Gastroesophageal sphincter (tissue), 4 donors: ENCODE data around the gene ENTPD7. TPM values are rescaled to one million over a fixed set of nuclear protein-coding genes. Genes with fewer than 3 reads are reported as not detected.

Experiments used
- ATAC-seq: fragments of 150-250 bp; one replicate; pipeline ENCODE4 v1.9.1; 2016; ENCODE audit warnings: mild to moderate bottlenecking, moderate library complexity
- H3K27ac ChIP-seq, 4 donors: fragments of 200-600 bp; sonication (generic) in 3 of 4; 1 replicate in 3 of 4; 2 replicates in 1 of 4; pipeline ENCODE4 v1.5.1; 2016 to 2019
- H3K27me3 ChIP-seq: fragments of 200-600 bp; sonication (generic); one replicate; pipeline ENCODE4 v1.5.1; 2019
- H3K36me3 ChIP-seq, 2 donors: fragments of 200-600 bp; sonication (generic); one replicate each; pipeline ENCODE4 v1.5.1; 2019; ENCODE audit warnings: control low read depth in 1 of 2
- H3K4me1 ChIP-seq, 3 donors: fragments of 200-600 bp; sonication (generic); 1 replicate in 2 of 3; 2 replicates in 1 of 3; pipeline ENCODE4 v1.5.1; 2016 to 2019; ENCODE audit warnings: control low read depth in 2 of 3
- H3K4me3 ChIP-seq, 2 donors: fragments of 200-600 bp; sonication (generic); one replicate each; pipeline ENCODE4 v1.5.1; 2019; ENCODE audit warnings: mild to moderate bottlenecking in 1 of 2, moderate library complexity in 1 of 2
- H3K9me3 ChIP-seq, 3 donors: fragments of 200-600 bp; sonication (generic); one replicate each; pipeline ENCODE4 v1.5.1; 2017 to 2019; ENCODE audit warnings: control low read depth in 2 of 3
- EP300 ChIP-seq: sonication (generic); formaldehyde crosslinking; IDR thresholded peaks from one replicate; pipeline ENCODE4 v1.6.1; 2017; ENCODE audit warnings: antibody characterized with exemption, mild to moderate bottlenecking
- POLR2A ChIP-seq, 2 donors: fragments of 450-650 bp; IDR thresholded peaks; one replicate each; pipeline ENCODE4 v1.6.1; 2017; ENCODE audit warnings: antibody characterized with exemption in 2 of 2, mild to moderate bottlenecking in 2 of 2, moderate library complexity in 1 of 2
- POLR2AphosphoS5 ChIP-seq: sonication (generic); formaldehyde crosslinking; IDR thresholded peaks from one replicate; pipeline ENCODE4 v1.6.1; 2017; ENCODE audit warnings: antibody characterized with exemption
- WGBS, 2 donors: methylation state at CpG; one replicate each; pipeline ENCODE4 v1.1.5; 2018; ENCODE audit warnings: low coverage in 1 of 2; 5-methylcytosine and 5-hydroxymethylcytosine counted together
- total RNA-seq, 4 donors: library from RNA; depleted of rRNA; stranded (reverse); fragments of >200 nt; gene quantifications; one replicate each; pipeline ENCODE4 v1.1.0, GENCODE V29; 2016
- TF ChIP-seq, protein P1 (sequence below), 4 experiments: fragments of 200-600 bp in 2 of 4; fragments of 450-650 bp in 2 of 4; sonication (generic) in 1 of 4; IDR thresholded peaks; one replicate each; pipeline ENCODE4 v1.5.1; 2017 to 2019; ENCODE audit warnings: antibody characterized with exemption in 4 of 4, mild to moderate bottlenecking in 2 of 4, moderate library complexity in 2 of 4

Gene ENTPD7
- total RNA-seq, 4 donors from 2014 or later, result 4.5 to 9.1 (median 5.6) TPM

DNA sequence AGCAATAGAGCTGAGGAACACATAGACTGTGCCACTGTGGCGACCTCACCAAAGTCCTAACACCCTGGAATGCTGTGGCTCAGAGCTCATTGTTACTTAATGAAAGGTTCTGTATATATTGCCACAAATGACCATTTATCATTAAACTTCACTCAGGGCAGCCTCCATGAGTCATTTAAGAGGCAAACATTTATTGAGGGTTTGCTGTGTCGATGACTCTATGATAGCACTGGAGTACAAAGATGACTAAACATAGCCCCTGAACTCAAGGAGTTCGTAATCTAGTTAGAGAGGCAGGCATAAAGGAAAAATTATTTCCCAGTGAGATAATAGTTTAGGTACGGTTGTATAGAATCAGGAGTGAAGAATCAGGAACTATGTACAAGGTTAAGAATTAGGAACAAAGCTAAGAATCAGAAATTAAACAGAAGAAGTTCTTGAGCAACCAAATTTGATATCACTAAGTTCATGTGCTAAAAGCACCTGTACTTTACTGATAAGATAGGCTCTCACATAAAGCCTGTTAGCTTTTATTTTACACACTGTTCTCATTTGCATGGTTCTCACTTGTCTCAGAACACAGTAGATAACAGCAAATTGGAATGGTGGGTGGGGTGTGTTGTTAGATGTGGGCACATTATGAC lies 7.9 kb downstream of the ENTPD7 start:
- H3K27me3 ChIP-seq, result no peaks in the 10 kb centered on the region
- ATAC-seq, result no peak
- peaks cover 0 to 42% of the 10 kb centered on the region in 2 donors for H3K36me3 ChIP-seq
- no peaks in the 10 kb centered on the region for H3K4me1 ChIP-seq
- WGBS, 2 donors, result 51 to 100% methylated on average over 4 of the region's 4 CpGs
- no peaks in the 10 kb centered on the region for H3K9me3 ChIP-seq
- H3K27ac ChIP-seq, result no peak overlapping the region
- TF ChIP-seq POLR2AphosphoS5, result no peak
- TF ChIP-seq, protein P1, sequence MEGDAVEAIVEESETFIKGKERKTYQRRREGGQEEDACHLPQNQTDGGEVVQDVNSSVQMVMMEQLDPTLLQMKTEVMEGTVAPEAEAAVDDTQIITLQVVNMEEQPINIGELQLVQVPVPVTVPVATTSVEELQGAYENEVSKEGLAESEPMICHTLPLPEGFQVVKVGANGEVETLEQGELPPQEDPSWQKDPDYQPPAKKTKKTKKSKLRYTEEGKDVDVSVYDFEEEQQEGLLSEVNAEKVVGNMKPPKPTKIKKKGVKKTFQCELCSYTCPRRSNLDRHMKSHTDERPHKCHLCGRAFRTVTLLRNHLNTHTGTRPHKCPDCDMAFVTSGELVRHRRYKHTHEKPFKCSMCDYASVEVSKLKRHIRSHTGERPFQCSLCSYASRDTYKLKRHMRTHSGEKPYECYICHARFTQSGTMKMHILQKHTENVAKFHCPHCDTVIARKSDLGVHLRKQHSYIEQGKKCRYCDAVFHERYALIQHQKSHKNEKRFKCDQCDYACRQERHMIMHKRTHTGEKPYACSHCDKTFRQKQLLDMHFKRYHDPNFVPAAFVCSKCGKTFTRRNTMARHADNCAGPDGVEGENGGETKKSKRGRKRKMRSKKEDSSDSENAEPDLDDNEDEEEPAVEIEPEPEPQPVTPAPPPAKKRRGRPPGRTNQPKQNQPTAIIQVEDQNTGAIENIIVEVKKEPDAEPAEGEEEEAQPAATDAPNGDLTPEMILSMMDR (IDR thresholded peaks at IDR 0.05), result no peak
- no peak for TF ChIP-seq EP300
- TF ChIP-seq POLR2A (IDR thresholded peaks at IDR 0.05), result no peak
- no peak overlapping the region for H3K4me3 ChIP-seq

DNA sequence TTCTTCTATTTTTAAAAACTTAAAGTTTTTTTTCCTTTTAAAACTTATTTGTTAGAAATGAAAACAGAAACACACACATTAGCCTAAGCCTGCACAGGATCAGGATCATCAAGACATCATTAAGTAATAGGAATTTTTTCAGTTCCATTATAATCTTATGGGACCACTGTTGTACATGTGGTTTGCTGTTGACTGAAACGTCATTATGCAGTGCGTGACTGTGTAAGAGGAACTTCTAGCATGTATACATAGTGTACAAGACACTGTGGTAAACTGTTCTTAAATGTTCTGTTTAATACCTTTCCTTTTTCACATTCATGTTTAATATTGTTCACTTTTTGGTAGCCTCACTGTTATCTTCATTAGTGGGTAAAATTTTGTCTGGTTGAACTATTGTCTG lies 12.1 kb downstream of the ENTPD7 start:
- H3K27ac ChIP-seq, result no peak overlapping the region
- no peak overlapping the region for H3K4me3 ChIP-seq
- peaks cover 0 to 22% of the 10 kb centered on the region in 2 donors for H3K36me3 ChIP-seq
- H3K4me1 ChIP-seq, result no peaks in the 10 kb centered on the region
- no peak for ATAC-seq
- H3K27me3 ChIP-seq, result no peaks in the 10 kb centered on the region
- TF ChIP-seq POLR2AphosphoS5 (no peak), EP300 (no peak), POLR2A (IDR thresholded peaks at IDR 0.05) (no peak)
- TF ChIP-seq, protein P1 (IDR thresholded peaks at IDR 0.05), result no peak
- 90 to 93% methylated on average over 2 of the region's 2 CpGs for WGBS, 2 donors
- no peaks in the 10 kb centered on the region for H3K9me3 ChIP-seq

DNA sequence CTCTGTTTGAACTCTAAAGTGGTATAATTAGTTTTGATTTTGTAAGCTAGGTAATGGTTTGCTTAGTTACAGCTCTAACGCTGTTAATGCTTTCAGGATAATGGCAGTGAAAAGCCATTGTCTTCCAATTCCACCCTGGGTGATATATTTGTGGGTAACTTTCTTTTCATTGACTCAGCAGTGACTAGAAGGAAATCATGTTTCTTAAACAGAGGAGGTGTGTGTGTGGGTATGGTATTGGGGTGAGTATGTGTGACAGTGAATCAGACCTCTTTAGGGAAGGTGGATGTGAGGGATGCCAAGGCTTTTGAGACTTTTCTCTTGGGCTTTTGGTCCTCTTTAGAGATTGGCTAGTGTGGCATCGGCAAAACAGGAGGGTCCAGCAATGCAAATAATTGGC lies 13.6 kb downstream of the ENTPD7 start:
- no peak for ATAC-seq
- Histone ChIP-seq H3K27ac (no peak overlapping the region), H3K9me3 (no peaks in the 10 kb centered on the region), H3K27me3 (no peaks in the 10 kb centered on the region), H3K4me3 (no peak overlapping the region), H3K4me1 (no peaks in the 10 kb centered on the region), H3K36me3 (peaks cover 0 to 18% of the 10 kb centered on the region in 2 donors)
- TF ChIP-seq POLR2A (IDR thresholded peaks at IDR 0.05) (no peak), POLR2AphosphoS5 (no peak), EP300 (no peak)
- TF ChIP-seq, protein P1 (IDR thresholded peaks at IDR 0.05), result no peak
- 93 to 100% methylated on average over 2 of the region's 2 CpGs for WGBS, 2 donors

DNA sequence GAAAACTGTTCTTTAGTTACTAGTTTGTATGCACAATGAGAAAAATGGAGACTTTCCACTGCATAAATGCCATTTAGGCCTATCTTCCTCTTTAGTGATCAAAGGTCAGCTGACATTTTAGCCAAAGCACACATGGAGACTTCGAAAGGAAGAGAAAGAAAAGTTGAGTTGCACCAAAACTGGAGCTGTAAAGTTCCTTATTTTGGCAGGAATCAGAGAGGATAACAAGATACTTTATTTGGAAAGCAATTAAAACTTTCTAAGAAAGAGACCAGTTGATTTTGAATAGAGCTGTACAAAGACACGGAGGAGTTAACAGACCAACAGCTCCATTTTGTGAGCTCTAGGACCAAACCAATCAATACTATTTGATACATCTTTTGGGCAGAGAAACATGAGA lies 14.2 kb downstream of the ENTPD7 start:
- no peaks in the 10 kb centered on the region for H3K27me3 ChIP-seq
- TF ChIP-seq EP300, result no peak
- no peak for ATAC-seq
- no peak overlapping the region for H3K27ac ChIP-seq
- no peaks in the 10 kb centered on the region for H3K9me3 ChIP-seq
- peaks cover 0 to 12% of the 10 kb centered on the region in 2 donors for H3K36me3 ChIP-seq
- no peak overlapping the region for H3K4me3 ChIP-seq
- H3K4me1 ChIP-seq, result no peaks in the 10 kb centered on the region
- 50% methylated on average over 2 of the region's 2 CpGs for WGBS, 2 donors

DNA sequence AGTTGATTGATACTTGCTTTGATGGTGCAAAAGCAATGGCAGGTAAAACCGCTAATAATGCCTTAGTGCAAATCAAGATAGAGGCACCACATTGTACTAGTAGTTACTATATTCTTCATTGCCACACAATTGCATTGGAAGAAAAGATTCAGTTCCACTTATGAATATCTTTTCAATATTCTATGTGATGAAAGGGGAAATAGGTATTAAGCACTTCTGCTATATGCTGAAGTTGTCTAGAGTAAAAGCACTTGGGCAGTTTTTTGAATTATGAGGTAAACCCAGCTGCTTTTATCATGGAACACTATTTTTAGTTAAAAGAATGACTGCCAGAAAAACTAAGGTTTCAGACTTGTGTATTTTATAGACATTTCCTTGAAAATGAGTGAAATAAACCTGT lies 15.5 kb downstream of the ENTPD7 start:
- H3K27me3 ChIP-seq, result no peaks in the 10 kb centered on the region
- WGBS, 2 donors, result 80 to 100% methylated on average over 1 of the region's 1 CpG
- no peak for TF ChIP-seq EP300

DNA sequence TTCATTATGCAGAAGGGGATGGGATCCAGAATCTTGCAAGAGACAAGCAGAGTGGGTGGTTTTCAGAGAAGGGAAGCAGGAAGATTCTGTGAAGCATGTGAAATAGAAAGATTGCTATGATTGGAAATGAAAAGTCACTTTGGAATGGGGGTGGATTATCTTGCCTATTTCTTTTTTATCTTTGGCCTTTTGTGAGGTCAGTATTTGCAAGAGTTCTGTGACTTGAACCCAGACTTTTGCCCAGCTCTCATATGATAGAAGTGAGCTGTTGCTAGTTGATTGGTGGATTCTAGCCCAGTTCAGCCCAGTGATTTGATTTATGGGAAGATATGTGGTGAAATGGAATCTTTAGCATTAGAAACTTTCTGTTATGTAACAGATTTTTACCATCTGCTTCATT lies 17.1 kb downstream of the ENTPD7 start:
- TF ChIP-seq POLR2AphosphoS5 (no peak), EP300 (no peak), POLR2A (IDR thresholded peaks at IDR 0.05) (no peak)
- TF ChIP-seq, protein P1 (IDR thresholded peaks at IDR 0.05), result no peak
- Histone ChIP-seq H3K27ac (no peak overlapping the region), H3K4me1 (no peaks in the 10 kb centered on the region), H3K36me3 (peaks cover 0 to 24% of the 10 kb centered on the region in 2 donors), H3K27me3 (no peaks in the 10 kb centered on the region), H3K4me3 (no peak overlapping the region), H3K9me3 (no peaks in the 10 kb centered on the region)
- ATAC-seq, result no peak

More for the DNA sequence above, 15.5 kb downstream of the ENTPD7 start:
- H3K36me3 ChIP-seq, result peaks cover 0 to 21% of the 10 kb centered on the region in 2 donors
- H3K4me3 ChIP-seq, result no peak overlapping the region
- no peaks in the 10 kb centered on the region for H3K9me3 ChIP-seq
- no peaks in the 10 kb centered on the region for H3K4me1 ChIP-seq
- no peak for ATAC-seq
- H3K27ac ChIP-seq, result no peak overlapping the region
